AG09319 (cell line): ENCODE results near the gene FGF7.

Experiments used
- DNase-seq: peaks from one replicate; pipeline ENCODE4 v3.0.0-alpha.2; 2010; ENCODE audit warnings: low read depth; ENCODE audit errors: extremely low read depth
- CTCF ChIP-seq: IDR thresholded peaks from 2 replicates; pipeline ENCODE4 v1.5.1; 2011; ENCODE audit warnings: low read depth, mild to moderate bottlenecking, inconsistent platforms, low read length, moderate library complexity

The FGF7 gene

GRCh38 chr15:49438962-49439631 lies 16.1 kb downstream of the FGF7 start:
- DNase-seq, result no peak
- no peak for TF ChIP-seq CTCF

- no peak for DNase-seq
- TF ChIP-seq CTCF, result no peak
Observed at GRCh38 chr15:49439678-49440395, 16.8 kb downstream of the FGF7 start.

GRCh38 chr15:49441356-49441755 lies 18.3 kb downstream of the FGF7 start:
- TF ChIP-seq CTCF, result no peak
- no peak for DNase-seq

- TF ChIP-seq CTCF, result no peak
- DNase-seq, result no peak
Observed at GRCh38 chr15:49441816-49442215, 18.8 kb downstream of the FGF7 start.

- no peak for DNase-seq
- TF ChIP-seq CTCF, result no peak
Observed at GRCh38 chr15:49452595-49452994, 29.6 kb downstream of the FGF7 start.

GRCh38 chr15:49456166-49456565 lies 33.1 kb downstream of the FGF7 start:
- no peak for TF ChIP-seq CTCF
- no peak for DNase-seq

GRCh38 chr15:49458145-49458544 lies 35.1 kb downstream of the FGF7 start:
- DNase-seq, result no peak
- no peak for TF ChIP-seq CTCF
